NCI-H748 (cell line): ENCODE measurements around the gene OR2T6.
"Not testable (repeated sequence)": the region's sequence is repeated elsewhere in the genome, so short reads cannot be mapped to it uniquely, and the experiment has no call there.

Source experiments
- DNase-seq: peaks from one replicate; lab custom pipeline; 2025; ENCODE audit not compliant: unreplicated experiment; lab: John Stamatoyannopoulos, UW

OR2T6 gene

GRCh38 chr1:248432201-248432600 lies 56.7 kb downstream of the OR2T6 start:
- not testable (repeated sequence) for DNase-seq

- DNase-seq, result not testable (repeated sequence)
Measured at GRCh38 chr1:248433811-248434415, 58.4 kb downstream of the OR2T6 start.

GRCh38 chr1:248434913-248435312 lies 59.4 kb downstream of the OR2T6 start:
- DNase-seq, result not testable (repeated sequence)

- not testable (repeated sequence) for DNase-seq
Measured at GRCh38 chr1:248436303-248436702, 60.8 kb downstream of the OR2T6 start.

GRCh38 chr1:248438668-248439067 lies 63.1 kb downstream of the OR2T6 start:
- not testable (repeated sequence) for DNase-seq

GRCh38 chr1:248439283-248439682 lies 63.7 kb downstream of the OR2T6 start:
- DNase-seq, result not testable (repeated sequence)
